Neural cell (in vitro differentiated cells): Measurements from ENCODE around the gene KLHL21.

Experiments used
- CTCF ChIP-seq: fragments of 450-650 bp; IDR thresholded peaks from 2 replicates; pipeline ENCODE4 v1.5.1; 2014; ENCODE audit warnings: antibody characterized with exemption, mild to moderate bottlenecking, moderate library complexity; ENCODE audit not compliant: poor library complexity, severe bottlenecking
- EP300 ChIP-seq: fragments of 450-650 bp; conservative IDR thresholded peaks from 2 replicates; pipeline ENCODE4 v1.6.1; 2014; ENCODE audit warnings: antibody characterized with exemption, mild to moderate bottlenecking, moderate library complexity; ENCODE audit not compliant: poor library complexity, severe bottlenecking
- EZH2 ChIP-seq: fragments of 200-600, 300-800 bp; shearing (Covaris generic), sonication (generic); IDR thresholded peaks from 2 replicates; pipeline ENCODE4 v1.6.1; 2014; ENCODE audit warnings: antibody characterized with exemption, low read length, borderline replicate concordance, mild to moderate bottlenecking; ENCODE audit not compliant: insufficient read depth, poor library complexity, severe bottlenecking
- POLR2AphosphoS5 ChIP-seq: IDR thresholded peaks from 2 replicates; pipeline ENCODE4 v1.6.1; 2012
- RAD21 ChIP-seq: fragments of 450-650 bp; conservative IDR thresholded peaks from 2 replicates; pipeline ENCODE4 v1.6.1; 2014; ENCODE audit warnings: antibody characterized with exemption, mild to moderate bottlenecking, moderate library complexity
- REST ChIP-seq: IDR thresholded peaks from 2 replicates; pipeline ENCODE4 v1.6.1; 2012; ENCODE audit warnings: borderline replicate concordance
- SMC3 ChIP-seq: fragments of 450-650 bp; conservative IDR thresholded peaks from 2 replicates; pipeline ENCODE4 v1.6.1; 2014; ENCODE audit warnings: antibody characterized with exemption, mild to moderate bottlenecking, moderate library complexity; ENCODE audit not compliant: poor library complexity

GRCh38 chr1:6631058-6631457, 28.4 kb upstream of the KLHL21 start:
- TF ChIP-seq CTCF: no peak
- TF ChIP-seq EZH2: no peak
- TF ChIP-seq RAD21: no peak
- TF ChIP-seq REST: no peak
- no peak for TF ChIP-seq SMC3
- no peak for TF ChIP-seq POLR2AphosphoS5
- no peak for TF ChIP-seq EP300
